GM23338 (cell line): ENCODE results near the gene NINJ2. TPM values are rescaled to one million over a fixed set of nuclear protein-coding genes. Genes with fewer than 3 reads are reported as not detected.

Experiments used
- ATAC-seq: fragments of 200-7000 bp; cut with Tn5 transposase; 3 replicates; pipeline ENCODE4 v1.9.1; 2020
- DNase-seq: peaks from one replicate; pipeline ENCODE4 v3.0.0-alpha.2; 2015; ENCODE audit warnings: low spot score
- H2AFZ ChIP-seq: fragments of 200-600 bp; sonication (generic); 2 replicates; pipeline ENCODE4 v1.8.0; 2016; ENCODE audit warnings: antibody characterized with exemption, mild to moderate bottlenecking, moderate library complexity
- H3F3A ChIP-seq: fragments of 200-600 bp; sonication (generic); replicated peaks from 2 replicates; pipeline ENCODE4 v1.8.0; 2017; ENCODE audit warnings: antibody characterized with exemption, mixed run types, low read depth
- H3K27ac ChIP-seq: fragments of 200-600 bp; sonication (generic); 2 replicates; pipeline ENCODE4 v1.6.1; 2016; ENCODE audit warnings: low read depth
- H3K27me3 ChIP-seq: fragments of 200-600 bp; sonication (generic); 2 replicates; pipeline ENCODE4 v1.8.0; 2016; ENCODE audit warnings: mild to moderate bottlenecking, mixed run types, moderate library complexity; ENCODE audit not compliant: insufficient read depth
- H3K36me3 ChIP-seq: fragments of 200-600 bp; sonication (generic); 2 replicates; pipeline ENCODE4 v1.8.0; 2016; ENCODE audit warnings: mild to moderate bottlenecking; ENCODE audit not compliant: insufficient read depth
- H3K4me1 ChIP-seq: fragments of 200-600 bp; sonication (generic); 2 replicates; pipeline ENCODE4 v1.8.0; 2016; ENCODE audit warnings: mild to moderate bottlenecking, moderate library complexity; ENCODE audit not compliant: insufficient read depth
- H3K4me2 ChIP-seq: fragments of 200-600 bp; sonication (generic); 2 replicates; pipeline ENCODE4 v1.7.1; 2017; ENCODE audit warnings: mixed run types
- H3K4me3 ChIP-seq: fragments of 200-600 bp; sonication (generic); 2 replicates; pipeline ENCODE4 v1.6.1; 2016; ENCODE audit warnings: mixed run types
- H3K79me2 ChIP-seq: fragments of 200-600 bp; sonication (generic); replicated peaks from 2 replicates; pipeline ENCODE4 v1.8.0; 2017; ENCODE audit warnings: mild to moderate bottlenecking; ENCODE audit not compliant: insufficient read depth
- H3K9me2 ChIP-seq: fragments of 200-600 bp; sonication (generic); 2 replicates; pipeline ENCODE4 v1.8.0; 2017; ENCODE audit not compliant: insufficient read depth
- H4K20me1 ChIP-seq: fragments of 200-600 bp; sonication (generic); replicated peaks from 2 replicates; pipeline ENCODE4 v1.8.0; 2017; ENCODE audit warnings: mild to moderate bottlenecking; ENCODE audit not compliant: insufficient read depth
- H3K27ac Mint-ChIP-seq: 2 replicates; pipeline ENCODE4 v1.8.0; 2020; ENCODE audit warnings: inconsistent platforms, mild to moderate bottlenecking, moderate library complexity, mixed read lengths
- H3K27me3 Mint-ChIP-seq: 3 replicates; pipeline ENCODE4 v1.8.0; 2022; ENCODE audit warnings: low read depth, mild to moderate bottlenecking, moderate library complexity, mixed read lengths, inconsistent platforms; ENCODE audit not compliant: insufficient read depth, poor library complexity
- H3K36me3 Mint-ChIP-seq: 3 replicates; pipeline ENCODE4 v1.8.0; 2021; ENCODE audit warnings: low read depth, mild to moderate bottlenecking, inconsistent platforms, moderate library complexity, mixed read lengths
- H3K4me1 Mint-ChIP-seq: 3 replicates; pipeline ENCODE4 v1.8.0; 2020; ENCODE audit warnings: mild to moderate bottlenecking, inconsistent platforms, mixed read lengths
- H3K4me3 Mint-ChIP-seq: 3 replicates; pipeline ENCODE4 v1.8.0; 2021; ENCODE audit warnings: moderate library complexity, mild to moderate bottlenecking, inconsistent platforms, mixed read lengths
- H3K9me3 Mint-ChIP-seq: 3 replicates; pipeline ENCODE4 v1.8.0; 2020; ENCODE audit warnings: moderate library complexity, mild to moderate bottlenecking, inconsistent platforms, mixed read lengths
- CREB1 ChIP-seq: fragments of 250-450 bp; sonication (Bioruptor Pico); IDR thresholded peaks from 2 replicates; pipeline ENCODE4 v1.5.0; 2020; ENCODE audit warnings: low read depth, mild to moderate bottlenecking, moderate library complexity
- ETS1 ChIP-seq: IDR thresholded peaks from 2 replicates; pipeline ENCODE4 v1.6.1; 2016; ENCODE audit warnings: antibody characterized with exemption
- EZH2 ChIP-seq: fragments of 200-600 bp; sonication (generic); IDR thresholded peaks from one replicate; pipeline ENCODE4 v1.8.0; 2017; ENCODE audit warnings: antibody characterized with exemption, mild to moderate bottlenecking, low read depth; ENCODE audit not compliant: unreplicated experiment
- EZH2phosphoT487 ChIP-seq: fragments of 200-600 bp; sonication (generic); IDR thresholded peaks from one replicate; pipeline ENCODE4 v1.8.1; 2018; ENCODE audit warnings: antibody characterized with exemption; ENCODE audit not compliant: unreplicated experiment
- JUNB ChIP-seq: IDR thresholded peaks from one replicate; pipeline ENCODE4 v1.6.1; 2016; ENCODE audit warnings: antibody characterized with exemption; ENCODE audit not compliant: unreplicated experiment
- NANOG ChIP-seq: IDR thresholded peaks from 2 replicates; pipeline ENCODE4 v1.6.1; 2016; ENCODE audit warnings: antibody characterized with exemption, borderline replicate concordance
- POLR2AphosphoS5 ChIP-seq: IDR thresholded peaks from 2 replicates; pipeline ENCODE4 v1.6.1; 2016; ENCODE audit warnings: antibody characterized with exemption, low read depth
- STAT1 ChIP-seq: IDR thresholded peaks from one replicate; pipeline ENCODE4 v1.6.1; 2016; ENCODE audit warnings: antibody characterized with exemption; ENCODE audit not compliant: unreplicated experiment
- ZNF114 ChIP-seq: fragments of 250-450 bp; sonication (Bioruptor Pico); IDR thresholded peaks from 2 replicates; pipeline ENCODE4 v1.5.0; 2020; ENCODE audit warnings: mild to moderate bottlenecking, moderate library complexity
- ZNF331 ChIP-seq: fragments of 250-450 bp; sonication (Bioruptor Pico); IDR thresholded peaks from 2 replicates; pipeline ENCODE4 v1.5.0; 2020; ENCODE audit warnings: low read depth, mild to moderate bottlenecking, moderate library complexity
- polyA plus RNA-seq: library from polyadenylated mRNA; unstranded; fragments of >200 nt; fragmentation: Nextera tagmentation; extraction: Ambion mirVana; gene quantifications from 2 replicates; pipeline ENCODE4 v1.2.1, GENCODE V29; 2016
- total RNA-seq: library from RNA; depleted of rRNA; stranded (reverse); fragments of >200 nt; shearing (Covaris generic); gene quantifications from 2 replicates; pipeline ENCODE4 v1.2.3, GENCODE V29; 2014
- TF ChIP-seq, protein P1 (sequence below): IDR thresholded peaks from one replicate; pipeline ENCODE4 v1.6.1; 2018; ENCODE audit warnings: antibody characterized with exemption; ENCODE audit not compliant: unreplicated experiment
- TF ChIP-seq, protein P2 (sequence below), 2 experiments: fragments of 200-600 bp in 1 of 2; sonication (generic) in 1 of 2; conservative IDR thresholded peaks; 2 replicates each; pipeline versions ENCODE4 v1.5.1 to v1.6.1; 2016 to 2017; ENCODE audit warnings: antibody characterized with exemption in 2 of 2, low read depth in 2 of 2, mild to moderate bottlenecking in 2 of 2, moderate library complexity in 1 of 2
- TF ChIP-seq, protein P3 (sequence below): fragments of 250-450 bp; sonication (Bioruptor Pico); IDR thresholded peaks from 2 replicates; pipeline ENCODE4 v1.5.0; 2020; ENCODE audit warnings: mild to moderate bottlenecking, moderate library complexity

The NINJ2 gene
- total and polyA plus RNA-seq, 2 experiments from 2014 or later = 0.94 to 2.6 TPM

GRCh38 chr12:550473-551260 is 112.6 kb downstream of the NINJ2 start:
- H3K4me1 Mint-ChIP-seq = peaks cover 3% of the 10 kb centered on the region; the same call in 2 of the 3 replicates
- peaks cover 8% of the 10 kb centered on the region for H3K27me3 Mint-ChIP-seq
- no peak overlapping the region for H2AFZ ChIP-seq
- TF ChIP-seq EZH2phosphoT487 = no peak
- TF ChIP-seq, protein P1, sequence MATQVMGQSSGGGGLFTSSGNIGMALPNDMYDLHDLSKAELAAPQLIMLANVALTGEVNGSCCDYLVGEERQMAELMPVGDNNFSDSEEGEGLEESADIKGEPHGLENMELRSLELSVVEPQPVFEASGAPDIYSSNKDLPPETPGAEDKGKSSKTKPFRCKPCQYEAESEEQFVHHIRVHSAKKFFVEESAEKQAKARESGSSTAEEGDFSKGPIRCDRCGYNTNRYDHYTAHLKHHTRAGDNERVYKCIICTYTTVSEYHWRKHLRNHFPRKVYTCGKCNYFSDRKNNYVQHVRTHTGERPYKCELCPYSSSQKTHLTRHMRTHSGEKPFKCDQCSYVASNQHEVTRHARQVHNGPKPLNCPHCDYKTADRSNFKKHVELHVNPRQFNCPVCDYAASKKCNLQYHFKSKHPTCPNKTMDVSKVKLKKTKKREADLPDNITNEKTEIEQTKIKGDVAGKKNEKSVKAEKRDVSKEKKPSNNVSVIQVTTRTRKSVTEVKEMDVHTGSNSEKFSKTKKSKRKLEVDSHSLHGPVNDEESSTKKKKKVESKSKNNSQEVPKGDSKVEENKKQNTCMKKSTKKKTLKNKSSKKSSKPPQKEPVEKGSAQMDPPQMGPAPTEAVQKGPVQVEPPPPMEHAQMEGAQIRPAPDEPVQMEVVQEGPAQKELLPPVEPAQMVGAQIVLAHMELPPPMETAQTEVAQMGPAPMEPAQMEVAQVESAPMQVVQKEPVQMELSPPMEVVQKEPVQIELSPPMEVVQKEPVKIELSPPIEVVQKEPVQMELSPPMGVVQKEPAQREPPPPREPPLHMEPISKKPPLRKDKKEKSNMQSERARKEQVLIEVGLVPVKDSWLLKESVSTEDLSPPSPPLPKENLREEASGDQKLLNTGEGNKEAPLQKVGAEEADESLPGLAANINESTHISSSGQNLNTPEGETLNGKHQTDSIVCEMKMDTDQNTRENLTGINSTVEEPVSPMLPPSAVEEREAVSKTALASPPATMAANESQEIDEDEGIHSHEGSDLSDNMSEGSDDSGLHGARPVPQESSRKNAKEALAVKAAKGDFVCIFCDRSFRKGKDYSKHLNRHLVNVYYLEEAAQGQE = no peak
- no peak for TF ChIP-seq EZH2
- TF ChIP-seq, protein P2, sequence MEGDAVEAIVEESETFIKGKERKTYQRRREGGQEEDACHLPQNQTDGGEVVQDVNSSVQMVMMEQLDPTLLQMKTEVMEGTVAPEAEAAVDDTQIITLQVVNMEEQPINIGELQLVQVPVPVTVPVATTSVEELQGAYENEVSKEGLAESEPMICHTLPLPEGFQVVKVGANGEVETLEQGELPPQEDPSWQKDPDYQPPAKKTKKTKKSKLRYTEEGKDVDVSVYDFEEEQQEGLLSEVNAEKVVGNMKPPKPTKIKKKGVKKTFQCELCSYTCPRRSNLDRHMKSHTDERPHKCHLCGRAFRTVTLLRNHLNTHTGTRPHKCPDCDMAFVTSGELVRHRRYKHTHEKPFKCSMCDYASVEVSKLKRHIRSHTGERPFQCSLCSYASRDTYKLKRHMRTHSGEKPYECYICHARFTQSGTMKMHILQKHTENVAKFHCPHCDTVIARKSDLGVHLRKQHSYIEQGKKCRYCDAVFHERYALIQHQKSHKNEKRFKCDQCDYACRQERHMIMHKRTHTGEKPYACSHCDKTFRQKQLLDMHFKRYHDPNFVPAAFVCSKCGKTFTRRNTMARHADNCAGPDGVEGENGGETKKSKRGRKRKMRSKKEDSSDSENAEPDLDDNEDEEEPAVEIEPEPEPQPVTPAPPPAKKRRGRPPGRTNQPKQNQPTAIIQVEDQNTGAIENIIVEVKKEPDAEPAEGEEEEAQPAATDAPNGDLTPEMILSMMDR (conservative IDR thresholded peaks at IDR 0.05; ENCODE audit: low read depth in 2 of 2) = no peak
- TF ChIP-seq, protein P3, sequence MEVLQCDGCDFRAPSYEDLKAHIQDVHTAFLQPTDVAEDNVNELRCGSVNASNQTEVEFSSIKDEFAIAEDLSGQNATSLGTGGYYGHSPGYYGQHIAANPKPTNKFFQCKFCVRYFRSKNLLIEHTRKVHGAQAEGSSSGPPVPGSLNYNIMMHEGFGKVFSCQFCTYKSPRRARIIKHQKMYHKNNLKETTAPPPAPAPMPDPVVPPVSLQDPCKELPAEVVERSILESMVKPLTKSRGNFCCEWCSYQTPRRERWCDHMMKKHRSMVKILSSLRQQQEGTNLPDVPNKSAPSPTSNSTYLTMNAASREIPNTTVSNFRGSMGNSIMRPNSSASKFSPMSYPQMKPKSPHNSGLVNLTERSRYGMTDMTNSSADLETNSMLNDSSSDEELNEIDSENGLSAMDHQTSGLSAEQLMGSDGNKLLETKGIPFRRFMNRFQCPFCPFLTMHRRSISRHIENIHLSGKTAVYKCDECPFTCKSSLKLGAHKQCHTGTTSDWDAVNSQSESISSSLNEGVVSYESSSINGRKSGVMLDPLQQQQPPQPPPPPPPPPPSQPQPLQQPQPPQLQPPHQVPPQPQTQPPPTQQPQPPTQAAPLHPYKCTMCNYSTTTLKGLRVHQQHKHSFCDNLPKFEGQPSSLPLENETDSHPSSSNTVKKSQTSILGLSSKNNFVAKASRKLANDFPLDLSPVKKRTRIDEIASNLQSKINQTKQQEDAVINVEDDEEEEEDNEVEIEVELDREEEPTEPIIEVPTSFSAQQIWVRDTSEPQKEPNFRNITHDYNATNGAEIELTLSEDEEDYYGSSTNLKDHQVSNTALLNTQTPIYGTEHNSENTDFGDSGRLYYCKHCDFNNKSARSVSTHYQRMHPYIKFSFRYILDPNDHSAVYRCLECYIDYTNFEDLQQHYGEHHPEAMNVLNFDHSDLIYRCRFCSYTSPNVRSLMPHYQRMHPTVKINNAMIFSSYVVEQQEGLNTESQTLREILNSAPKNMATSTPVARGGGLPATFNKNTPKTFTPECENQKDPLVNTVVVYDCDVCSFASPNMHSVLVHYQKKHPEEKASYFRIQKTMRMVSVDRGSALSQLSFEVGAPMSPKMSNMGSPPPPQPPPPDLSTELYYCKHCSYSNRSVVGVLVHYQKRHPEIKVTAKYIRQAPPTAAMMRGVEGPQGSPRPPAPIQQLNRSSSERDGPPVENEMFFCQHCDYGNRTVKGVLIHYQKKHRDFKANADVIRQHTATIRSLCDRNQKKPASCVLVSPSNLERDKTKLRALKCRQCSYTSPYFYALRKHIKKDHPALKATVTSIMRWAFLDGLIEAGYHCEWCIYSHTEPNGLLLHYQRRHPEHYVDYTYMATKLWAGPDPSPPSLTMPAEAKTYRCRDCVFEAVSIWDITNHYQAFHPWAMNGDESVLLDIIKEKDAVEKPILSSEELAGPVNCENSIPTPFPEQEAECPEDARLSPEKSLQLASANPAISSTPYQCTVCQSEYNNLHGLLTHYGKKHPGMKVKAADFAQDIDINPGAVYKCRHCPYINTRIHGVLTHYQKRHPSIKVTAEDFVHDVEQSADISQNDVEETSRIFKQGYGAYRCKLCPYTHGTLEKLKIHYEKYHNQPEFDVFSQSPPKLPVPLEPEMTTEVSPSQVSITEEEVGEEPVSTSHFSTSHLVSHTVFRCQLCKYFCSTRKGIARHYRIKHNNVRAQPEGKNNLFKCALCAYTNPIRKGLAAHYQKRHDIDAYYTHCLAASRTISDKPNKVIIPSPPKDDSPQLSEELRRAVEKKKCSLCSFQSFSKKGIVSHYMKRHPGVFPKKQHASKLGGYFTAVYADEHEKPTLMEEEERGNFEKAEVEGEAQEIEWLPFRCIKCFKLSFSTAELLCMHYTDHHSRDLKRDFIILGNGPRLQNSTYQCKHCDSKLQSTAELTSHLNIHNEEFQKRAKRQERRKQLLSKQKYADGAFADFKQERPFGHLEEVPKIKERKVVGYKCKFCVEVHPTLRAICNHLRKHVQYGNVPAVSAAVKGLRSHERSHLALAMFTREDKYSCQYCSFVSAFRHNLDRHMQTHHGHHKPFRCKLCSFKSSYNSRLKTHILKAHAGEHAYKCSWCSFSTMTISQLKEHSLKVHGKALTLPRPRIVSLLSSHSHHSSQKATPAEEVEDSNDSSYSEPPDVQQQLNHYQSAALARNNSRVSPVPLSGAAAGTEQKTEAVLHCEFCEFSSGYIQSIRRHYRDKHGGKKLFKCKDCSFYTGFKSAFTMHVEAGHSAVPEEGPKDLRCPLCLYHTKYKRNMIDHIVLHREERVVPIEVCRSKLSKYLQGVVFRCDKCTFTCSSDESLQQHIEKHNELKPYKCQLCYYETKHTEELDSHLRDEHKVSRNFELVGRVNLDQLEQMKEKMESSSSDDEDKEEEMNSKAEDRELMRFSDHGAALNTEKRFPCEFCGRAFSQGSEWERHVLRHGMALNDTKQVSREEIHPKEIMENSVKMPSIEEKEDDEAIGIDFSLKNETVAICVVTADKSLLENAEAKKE = no peak
- TF ChIP-seq POLR2AphosphoS5 = no peak
- no peak for TF ChIP-seq ETS1
- no peak for TF ChIP-seq NANOG
- no peak for TF ChIP-seq ZNF331 (CRISPR knock-in tag)
- TF ChIP-seq ZNF114 = no peak
- no peak for TF ChIP-seq JUNB
- no peak for TF ChIP-seq STAT1
- TF ChIP-seq CREB1 = no peak
- no peaks in the 10 kb centered on the region for H3K9me3 Mint-ChIP-seq
- no peak overlapping the region for H3K4me3 Mint-ChIP-seq
- H4K20me1 ChIP-seq = no peaks in the 10 kb centered on the region
- no peaks in the 10 kb centered on the region for H3K79me2 ChIP-seq
- no peaks in the 10 kb centered on the region for H3K36me3 ChIP-seq
- no peaks in the 10 kb centered on the region for H3F3A ChIP-seq
- H3K27me3 ChIP-seq = peaks cover 7% of the 10 kb centered on the region
- no peaks in the 10 kb centered on the region for H3K9me2 ChIP-seq
- DNase-seq (no peak), ATAC-seq (no peak)
- no peak overlapping the region for H3K27ac ChIP-seq
- H3K27ac Mint-ChIP-seq = no peak overlapping the region
- no peak overlapping the region for H3K4me3 ChIP-seq
- H3K4me1 ChIP-seq = no peaks in the 10 kb centered on the region
- H3K4me2 ChIP-seq = no peak overlapping the region
- H3K36me3 Mint-ChIP-seq = peaks cover 3% of the 10 kb centered on the region; the same call in 1 of the 3 replicates
